NOMO-1 treated with DMSO at 0.1 percent for 48 hours (cell line): ENCODE measurements around the gene SYCE1.
A peak's percentile ranks its signal among the peaks of the same experiment; 100 is the strongest.
"Not testable (repeated sequence)": the region's sequence is repeated elsewhere in the genome, so short reads cannot be mapped to it uniquely, and the experiment has no call there.

ENCODE experiments used
- DNase-seq: peaks from one replicate; lab custom pipeline; 2025; ENCODE audit not compliant: unreplicated experiment; lab: John Stamatoyannopoulos, UW

Gene SYCE1, protein sequence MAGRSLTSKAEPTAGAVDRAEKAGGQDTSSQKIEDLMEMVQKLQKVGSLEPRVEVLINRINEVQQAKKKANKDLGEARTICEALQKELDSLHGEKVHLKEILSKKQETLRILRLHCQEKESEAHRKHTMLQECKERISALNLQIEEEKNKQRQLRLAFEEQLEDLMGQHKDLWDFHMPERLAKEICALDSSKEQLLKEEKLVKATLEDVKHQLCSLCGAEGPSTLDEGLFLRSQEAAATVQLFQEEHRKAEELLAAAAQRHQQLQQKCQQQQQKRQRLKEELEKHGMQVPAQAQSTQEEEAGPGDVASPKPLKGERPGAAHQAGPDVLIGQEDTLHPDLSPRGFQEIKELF

DNA sequence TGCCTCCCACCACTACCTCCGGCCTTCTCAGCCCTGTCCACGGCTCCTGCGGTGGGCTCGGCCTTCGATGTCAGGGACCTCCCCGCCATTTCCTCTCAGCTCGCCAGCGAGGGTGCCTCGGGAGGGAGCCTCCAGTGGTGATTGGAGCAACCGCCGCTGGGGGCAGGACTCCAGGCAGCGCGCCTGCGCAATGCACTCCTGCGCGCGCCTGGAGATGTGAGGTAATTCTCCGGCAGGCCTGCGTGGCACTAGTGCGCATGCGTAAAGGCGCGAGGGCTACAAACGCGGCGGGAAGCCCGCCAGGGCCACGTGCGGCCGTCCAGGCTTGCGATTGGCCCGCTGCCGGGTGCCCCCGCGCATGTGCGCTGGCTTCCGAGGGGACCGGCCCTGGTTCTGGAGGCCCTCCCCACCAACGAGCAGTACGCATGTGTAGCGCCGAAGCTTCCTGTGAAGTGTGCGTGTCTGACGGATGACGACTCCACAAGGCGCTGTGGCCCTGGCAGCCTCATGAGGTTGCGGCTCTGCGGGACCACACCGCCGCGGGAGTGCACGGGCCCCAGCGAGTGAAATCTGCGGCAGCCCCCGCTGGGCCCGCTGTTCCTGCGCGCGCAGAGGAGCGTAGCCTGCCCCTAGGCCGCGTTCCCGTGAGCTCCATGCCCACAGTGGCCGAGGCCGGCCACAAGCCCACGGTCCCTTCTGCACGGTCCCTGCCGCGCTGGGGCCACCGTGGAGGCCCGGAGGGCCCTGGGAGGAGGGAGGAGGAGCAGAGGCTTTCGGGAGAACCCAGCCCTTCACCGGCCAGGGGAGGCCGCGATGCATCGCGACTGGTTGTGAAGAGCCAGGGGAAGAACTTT is at the start of gene SYCE1:
SYCE1 (minus strand) TSS at position 143 of the 854 bp plus-strand sequence; CDS start at position 89, 54 bp downstream.
- no peak for DNase-seq

DNA sequence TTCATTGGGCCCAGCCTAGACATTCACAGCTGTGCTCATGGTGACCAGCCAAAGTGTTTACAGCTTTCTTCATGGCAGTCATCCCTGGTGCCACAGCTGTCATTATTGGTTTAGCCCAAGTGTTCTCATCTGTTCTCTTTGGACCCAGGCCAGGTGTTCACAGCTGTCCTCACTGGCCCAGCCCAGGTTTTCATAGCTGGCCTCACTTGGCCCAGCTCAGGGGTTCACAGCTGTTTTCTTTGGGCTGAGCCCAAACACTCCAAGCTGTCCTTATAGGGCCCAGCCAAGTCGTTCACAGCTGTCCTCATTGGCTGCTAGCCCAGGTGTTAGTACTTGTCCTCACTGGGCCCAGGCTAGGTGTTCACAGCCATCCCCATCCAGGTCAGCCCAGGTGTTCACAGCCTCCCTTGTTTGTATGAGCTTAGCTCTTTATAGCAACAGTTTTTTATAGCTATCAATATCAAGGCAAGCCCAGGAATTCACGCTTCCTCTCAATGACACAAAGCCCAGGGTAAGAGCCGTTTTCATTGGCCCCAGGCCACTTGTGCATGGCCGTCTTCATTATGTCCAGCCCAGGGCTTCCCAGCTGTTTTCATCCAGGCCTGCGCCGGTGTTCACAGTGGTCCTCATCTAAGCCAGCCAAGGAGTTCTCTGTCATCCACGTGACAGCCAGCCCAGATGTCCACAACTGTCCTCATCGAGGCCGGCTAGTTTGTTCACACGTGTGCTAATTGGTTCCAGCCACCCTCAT is 49.6 kb upstream of the SYCE1 start:
- no peak for DNase-seq

DNA sequence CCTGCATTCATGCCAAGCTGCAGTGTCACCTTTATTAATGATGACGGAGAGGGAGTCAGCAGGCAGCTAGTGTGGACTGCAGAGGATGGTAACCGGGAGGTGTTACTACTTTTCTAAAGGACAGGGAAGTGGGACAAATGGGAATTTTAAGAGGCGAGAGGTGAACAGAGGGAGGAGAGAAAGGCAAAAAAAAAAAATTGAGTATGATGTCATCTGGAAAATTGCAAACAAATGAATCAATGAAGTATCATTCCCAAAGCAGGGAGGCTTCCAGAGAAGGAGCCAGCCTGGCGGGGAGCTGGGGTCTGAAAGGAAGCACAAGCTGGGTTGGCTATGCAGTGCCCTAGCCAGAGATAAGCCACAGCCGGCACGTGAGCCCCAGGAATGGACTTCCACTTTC is 48.3 kb upstream of the SYCE1 start:
- DNase-seq = no peak

DNA sequence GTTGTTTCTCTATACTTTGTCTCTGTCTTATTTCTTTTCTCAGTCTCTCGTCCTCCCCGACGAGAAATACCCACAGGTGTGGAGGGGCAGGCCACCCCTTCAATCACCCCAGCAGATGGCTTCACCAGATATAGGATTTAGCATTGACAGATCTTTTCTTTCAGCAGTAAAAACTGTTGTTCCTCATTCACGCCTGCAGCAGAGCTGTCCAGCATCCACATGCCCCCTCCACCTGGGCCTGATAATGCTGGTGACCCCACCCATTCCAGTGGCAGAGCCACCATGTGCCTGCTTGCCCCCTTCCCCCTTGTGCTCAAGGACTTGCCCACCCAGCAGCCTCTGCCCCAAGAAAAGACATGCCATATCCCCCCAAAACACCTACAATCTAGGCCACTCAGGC is 45.7 kb upstream of the SYCE1 start:
- no peak for DNase-seq

DNA sequence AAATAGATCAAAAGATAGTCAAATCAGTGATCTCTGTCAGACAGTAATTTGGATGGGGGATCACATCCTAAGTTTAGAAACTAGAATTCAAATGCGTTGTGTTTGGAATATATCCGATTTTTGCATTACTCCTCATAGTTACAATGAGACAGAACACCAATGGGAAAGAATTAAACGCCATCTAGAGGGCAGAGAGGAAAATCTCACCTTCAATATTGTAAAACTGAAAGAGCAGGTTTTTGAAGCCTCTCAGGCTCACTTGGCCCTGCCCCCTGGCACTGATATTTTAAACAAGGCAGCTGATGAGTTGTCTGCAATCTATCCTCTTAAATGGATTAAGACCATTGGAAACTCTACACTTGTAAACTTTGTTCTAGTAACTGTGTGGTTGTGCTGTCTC is 43.5 kb upstream of the SYCE1 start:
- peak; percentile 40 for DNase-seq

DNA sequence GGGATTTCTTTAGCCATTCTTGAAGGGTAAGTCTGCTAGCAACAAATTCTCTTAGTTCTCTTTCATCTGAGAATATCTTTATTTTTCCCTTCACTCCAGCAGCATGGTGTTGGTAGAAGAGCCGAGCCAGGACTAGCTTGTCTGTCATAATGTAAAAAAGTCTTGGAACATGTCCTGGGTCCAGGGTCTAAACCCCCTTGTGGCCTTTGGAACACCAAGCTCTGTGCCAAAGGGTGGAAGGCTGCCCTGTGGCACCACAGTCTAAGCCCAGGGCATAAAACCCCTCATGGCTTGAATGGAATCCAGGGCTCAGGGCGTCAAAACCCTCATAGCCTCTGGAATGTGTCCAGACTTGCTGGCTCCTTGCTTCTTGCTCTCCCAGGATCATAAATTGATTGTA is 38.1 kb upstream of the SYCE1 start:
- not testable (repeated sequence) for DNase-seq

DNA sequence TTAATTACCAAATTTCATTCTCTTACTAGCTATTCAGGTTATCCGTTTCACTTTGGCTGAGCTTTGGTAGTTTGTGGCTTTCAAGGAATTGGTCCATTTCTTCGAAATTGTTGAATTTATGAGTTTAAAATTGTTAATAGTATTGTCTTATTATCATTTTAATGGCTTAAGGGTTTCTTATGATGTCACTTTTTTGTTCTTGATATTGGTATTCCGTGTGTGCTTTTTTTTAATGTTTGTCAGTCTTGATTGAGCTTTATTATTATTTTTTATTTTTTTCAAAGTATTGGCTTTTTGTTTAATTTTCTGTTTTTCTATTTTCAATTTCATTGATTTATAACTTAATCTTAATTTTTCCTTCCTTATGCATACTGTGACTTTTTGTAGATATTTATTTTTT is 35.3 kb upstream of the SYCE1 start:
- no peak for DNase-seq

DNA sequence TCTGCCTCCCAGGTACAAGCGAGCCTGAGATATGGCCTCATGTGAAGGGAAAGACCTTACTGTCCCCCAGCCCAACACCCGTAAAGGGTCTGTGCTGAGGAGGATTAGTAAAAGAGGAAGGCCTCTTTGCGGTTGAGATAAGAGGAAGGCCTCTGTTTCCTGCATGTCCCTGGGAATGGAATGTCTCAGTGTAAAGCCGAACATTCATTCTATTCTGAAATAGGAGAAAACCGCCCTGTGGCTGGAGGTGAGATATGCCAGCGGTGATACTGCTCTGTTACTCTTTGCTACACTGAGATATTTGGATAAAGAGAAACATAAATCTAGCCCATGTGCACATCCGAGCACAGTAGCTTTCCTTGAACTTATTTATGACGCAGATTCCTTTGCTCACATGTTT is 34.5 kb upstream of the SYCE1 start:
- DNase-seq = peak; percentile 17

DNA sequence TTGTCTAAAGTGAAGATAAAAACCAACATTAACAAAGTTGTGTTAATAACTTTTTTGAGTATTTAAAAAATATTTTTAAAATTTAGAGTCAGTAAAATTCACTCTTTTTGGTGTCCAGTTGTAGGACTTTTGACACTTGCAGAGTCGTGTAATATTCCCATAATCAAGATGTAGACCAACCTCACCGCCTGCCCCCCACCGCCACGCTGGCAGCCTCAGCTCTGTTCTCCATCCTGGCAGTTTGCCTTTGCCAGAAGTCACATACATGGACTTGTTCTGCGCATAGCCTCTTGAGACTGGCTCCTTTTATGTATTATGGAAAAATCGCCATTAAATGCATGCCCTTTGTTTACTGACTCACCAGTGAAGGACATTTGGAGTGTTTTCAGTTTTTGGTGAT is 27.3 kb upstream of the SYCE1 start:
- no peak for DNase-seq

DNA sequence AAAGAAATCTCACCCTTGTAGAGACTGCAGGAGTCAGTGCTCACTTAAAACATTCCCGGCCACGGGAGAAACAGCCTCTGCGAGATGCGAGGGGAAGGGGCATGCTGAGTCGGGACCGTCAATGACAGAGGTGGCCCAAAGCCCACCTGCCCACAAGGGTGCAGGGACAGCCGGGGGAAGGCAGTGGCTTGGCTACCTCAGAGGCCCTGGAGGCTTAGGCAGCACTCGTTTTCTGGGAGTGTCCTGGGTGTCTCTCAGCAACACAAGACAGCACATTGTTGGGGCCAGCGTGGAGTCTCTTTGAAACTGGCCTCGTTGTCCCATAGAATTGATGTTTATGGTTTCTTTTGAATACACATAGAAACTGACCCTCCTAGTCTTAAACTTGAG is 25.6 kb upstream of the SYCE1 start:
- no peak for DNase-seq

DNA sequence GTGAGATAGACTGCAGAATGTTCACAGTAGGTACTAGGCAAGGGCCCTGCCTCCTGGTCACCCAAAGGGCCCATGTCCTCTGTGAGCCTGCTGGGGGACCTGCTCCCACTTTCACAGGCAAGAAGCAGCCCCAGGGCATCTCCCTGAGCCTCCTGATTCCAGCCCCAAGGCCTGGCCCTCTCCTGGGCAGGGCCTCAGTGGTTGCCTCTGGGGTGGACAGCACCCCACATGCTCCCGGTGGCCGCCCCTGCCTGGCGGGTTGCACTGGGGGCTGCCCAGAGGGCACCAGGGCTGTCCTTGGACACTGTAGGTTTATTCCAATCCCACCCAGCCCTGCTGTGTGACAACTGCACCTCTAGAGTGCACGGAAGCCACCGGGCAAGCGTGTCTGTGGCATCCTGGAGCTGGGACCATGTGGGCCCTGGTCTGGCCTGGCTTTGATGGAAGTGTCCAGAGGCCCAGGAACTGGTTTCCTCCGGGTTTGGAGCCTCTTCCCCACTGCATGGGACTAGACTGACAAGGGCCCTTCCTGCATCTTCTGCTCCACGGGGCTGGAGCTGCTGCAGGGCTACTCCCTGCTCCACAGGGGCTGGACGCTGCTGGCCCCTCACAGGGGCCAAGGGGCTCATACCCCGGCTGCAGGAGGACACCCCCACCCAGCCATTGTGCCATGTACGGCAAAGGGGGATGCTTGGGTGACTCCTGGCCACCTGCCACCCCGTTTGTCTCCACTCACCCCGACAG is 25.0 kb upstream of the SYCE1 start:
- no peak for DNase-seq

DNA sequence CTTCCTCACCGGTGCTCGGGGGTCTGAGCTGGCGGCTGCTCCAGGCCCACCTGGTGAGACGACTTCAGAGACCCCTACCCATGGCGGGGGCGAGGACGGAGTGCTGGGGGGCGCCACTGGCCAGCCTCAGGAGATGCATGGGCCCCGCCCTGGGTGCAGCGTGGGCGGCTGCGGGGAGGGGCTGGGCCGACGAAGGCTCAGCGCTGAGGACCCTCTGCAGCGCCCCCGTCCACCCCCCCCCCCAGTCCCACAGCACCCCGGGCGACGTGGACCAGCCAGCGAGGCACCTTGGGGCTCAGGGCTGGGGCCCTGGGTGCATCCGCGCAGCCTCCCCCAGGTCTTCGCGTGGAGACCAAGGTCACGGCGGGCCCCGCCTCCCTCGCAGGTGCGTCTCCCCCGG is 11.7 kb upstream of the SYCE1 start:
- DNase-seq = not testable (repeated sequence)

DNA sequence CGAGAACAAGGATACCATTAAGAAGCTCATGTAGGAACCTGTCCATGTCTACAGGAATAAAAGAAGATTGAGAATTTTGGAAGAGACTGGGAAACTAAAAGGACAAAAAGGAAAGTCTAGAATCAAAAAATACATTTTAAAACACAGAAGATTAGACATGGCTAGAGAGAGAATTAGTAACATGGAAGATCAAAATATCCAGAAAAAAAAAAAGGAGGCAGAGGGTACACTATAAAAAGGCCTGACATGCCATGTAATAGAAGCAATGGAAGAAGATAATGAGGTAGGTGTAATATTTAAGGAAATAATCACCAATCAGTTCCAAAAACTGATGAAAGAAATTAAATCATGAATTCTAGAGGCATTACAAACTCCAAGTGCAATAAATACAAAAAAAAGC is 8.1 kb upstream of the SYCE1 start:
- not testable (repeated sequence) for DNase-seq

DNA sequence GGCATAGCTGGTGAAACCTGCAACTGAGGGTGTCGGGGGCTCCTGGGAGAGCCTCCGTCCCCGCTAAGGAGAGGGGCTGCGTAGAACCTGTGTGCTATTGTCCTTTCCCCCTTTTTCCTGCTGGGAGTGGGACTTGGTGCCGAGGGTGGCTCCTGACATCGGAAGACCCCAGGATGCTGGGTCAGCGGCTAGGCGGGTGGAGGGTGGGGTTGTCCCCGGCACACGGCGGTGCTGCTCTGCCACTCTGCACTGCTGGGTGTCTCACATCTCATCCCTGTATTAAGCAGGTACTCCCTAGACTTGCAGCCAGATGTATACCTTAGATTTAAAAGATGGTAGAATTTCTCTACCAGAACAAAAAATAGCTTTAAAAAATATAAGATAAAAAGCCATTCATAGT is 6.7 kb upstream of the SYCE1 start:
- not testable (repeated sequence) for DNase-seq

DNA sequence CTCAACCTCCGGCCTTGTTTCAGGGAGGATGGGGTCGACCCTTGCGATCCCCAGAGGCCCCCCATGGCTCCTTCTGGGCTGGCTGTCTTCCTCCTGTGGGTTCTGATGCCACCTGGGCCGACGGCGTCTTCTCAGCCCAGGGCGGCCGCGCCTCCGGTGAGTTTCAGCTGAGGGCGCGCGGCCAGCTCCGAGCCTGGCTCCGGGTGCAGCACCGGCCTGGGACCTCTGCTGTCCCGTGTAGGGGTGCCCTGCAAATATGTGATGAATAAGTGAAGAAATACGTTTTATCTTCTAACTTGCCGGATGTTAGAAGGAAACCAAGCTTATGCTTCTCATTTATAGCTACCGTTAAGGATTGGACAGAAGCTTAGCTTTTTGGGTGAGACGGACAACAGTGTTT is 4.4 kb upstream of the SYCE1 start:
- not testable (repeated sequence) for DNase-seq

DNA sequence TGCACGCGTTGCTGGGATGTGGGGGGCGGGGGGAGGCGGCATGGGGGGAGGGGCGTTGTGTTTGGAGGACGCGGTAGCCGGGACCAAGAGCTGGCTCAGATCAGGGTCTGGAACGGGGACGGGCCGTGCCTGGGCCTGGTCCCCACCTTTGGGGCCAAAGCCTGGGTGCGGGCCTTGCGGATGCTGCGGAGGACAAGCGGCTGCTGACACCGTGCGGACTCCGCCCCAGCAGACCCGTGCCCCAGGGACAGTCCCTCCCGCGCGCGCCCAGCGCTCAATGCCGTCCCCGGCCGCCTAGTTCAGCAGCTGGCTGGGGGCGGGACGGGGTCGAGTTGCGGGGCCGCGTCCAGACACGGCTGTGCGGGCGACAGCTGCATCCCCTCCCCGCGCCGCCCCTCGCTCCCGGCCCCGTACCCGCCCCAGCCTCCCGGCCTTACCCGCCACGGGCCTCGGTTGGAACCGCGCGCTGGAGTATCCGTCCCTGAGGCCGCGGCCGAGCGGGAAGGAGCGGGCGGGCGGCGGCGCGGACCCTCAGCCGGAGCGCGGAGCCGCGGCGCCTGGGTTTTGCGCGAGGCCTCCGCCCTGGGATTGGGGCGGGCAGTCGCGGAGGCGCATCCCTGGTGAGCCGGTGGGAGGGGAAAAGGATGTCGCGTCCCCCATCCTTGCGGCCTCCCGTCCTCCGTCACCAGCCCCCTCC is 3.6 kb upstream of the SYCE1 start:
- DNase-seq = not testable (repeated sequence)

DNA sequence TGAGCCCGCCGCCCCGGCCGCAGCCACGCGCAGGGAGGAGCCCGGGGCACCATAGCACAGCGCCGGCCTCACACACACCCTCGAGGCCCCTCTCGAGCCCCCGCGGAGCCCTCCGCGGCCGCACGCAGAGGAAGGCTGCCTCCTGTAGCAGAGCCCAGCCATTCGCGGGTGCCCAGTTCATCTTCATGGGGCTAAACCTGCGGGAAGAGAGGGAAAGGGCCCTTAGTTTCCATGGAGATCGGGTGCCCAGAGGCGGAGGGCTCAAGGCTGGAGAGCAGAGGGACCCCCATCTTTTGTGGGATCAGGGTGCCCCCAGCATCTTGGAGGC is 2.9 kb upstream of the SYCE1 start:
- no peak for DNase-seq

DNA sequence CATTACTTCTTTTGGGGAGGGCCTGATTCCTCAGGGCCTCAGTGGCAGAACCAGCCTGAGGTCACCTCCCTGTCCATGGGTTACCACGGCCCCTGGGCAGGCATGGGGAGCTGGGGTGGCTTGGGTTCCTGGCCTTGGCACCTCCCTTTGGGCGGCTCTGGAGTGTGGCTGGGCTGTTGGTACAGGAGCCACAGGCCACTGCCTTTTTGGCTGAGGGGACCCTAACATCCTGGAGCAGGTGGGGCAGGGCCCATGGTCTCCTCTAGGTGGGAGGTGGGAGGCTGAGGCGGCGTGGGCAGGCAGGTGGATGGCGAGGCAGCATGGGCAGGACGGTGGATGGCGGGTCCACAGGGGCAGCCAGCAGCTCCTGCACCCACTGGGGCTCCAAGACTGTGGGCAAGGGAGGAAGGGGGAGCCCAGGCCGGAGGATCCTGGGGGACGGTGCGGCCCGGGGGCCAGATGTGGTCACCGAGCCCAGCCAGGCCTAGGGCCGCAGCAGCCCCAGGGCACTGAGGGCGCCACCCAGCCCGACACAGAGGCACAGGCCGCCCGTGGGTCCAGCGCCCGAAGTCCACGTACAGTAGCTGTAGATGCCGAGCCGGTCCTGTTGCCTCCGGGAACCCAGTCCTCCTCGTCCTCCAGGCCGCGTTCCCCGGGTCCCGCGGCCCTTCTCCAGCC is 2.4 kb upstream of the SYCE1 start:
- no peak for DNase-seq

DNA sequence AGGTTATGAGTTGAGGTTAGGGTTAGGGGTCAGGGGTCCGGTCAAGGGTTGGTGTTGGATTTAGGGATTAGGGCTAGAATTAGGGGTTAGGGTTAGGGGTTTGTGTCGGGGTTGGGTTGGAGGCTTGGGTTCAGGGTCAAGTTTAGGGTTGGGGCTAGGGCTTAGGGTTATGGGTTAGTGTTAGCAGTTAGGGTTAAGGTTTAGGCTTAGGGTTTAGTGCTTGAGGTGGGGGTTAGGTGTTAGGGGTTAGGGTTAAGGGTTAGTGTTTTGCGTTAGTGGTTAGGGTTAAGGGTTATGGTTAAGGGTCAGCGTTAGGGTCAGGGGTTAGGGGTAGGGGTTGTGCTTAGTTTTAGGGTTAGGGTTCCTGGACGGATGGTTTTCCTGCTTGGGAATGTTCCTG is 1.7 kb upstream of the SYCE1 start:
- no peak for DNase-seq

DNA sequence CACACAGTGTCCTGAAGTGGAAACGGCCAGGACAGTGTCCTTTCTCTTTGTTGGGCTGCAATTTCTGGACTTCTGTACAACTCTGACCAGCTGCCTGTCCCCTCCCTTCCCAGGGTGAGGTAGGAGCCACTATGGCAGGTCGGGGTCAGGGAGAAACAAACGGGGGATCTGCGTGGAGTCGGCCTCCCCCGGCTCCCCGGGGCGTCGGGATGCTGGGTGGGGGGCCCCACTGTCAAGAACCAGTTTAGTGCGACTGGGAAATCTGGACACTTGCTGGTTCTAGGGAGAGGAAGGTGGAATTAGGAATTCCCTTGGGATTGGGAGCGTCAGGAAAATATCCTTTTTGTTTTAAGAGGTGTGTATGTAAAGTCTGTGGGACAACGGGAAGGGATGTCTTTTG is 567 bp downstream of the SYCE1 start:
- no peak for DNase-seq
